Natural killer cell (primary cell): Measurements from ENCODE around the gene GREB1L. TPM values are rescaled to one million over a fixed set of nuclear protein-coding genes. Genes with fewer than 3 reads are reported as not detected.

Experiments used
- ATAC-seq, 3 donors: fragments of 150-1000 bp in 2 of 3; fragments of 200-7000 bp in 1 of 3; cut with Tn5 transposase; 1 replicate in 1 of 3; 2 replicates in 2 of 3; pipeline ENCODE4 v1.10.0; 2021; ENCODE audit warnings: mild to moderate bottlenecking in 2 of 3, moderate library complexity in 2 of 3
- DNase-seq, 2 donors: peaks; one replicate each; pipeline versions ENCODE4 v3.0.0 to v3.0.0-alpha.2; 2013 to 2021; ENCODE audit warnings: mixed read lengths in 1 of 2
- H3K27ac ChIP-seq: one replicate; pipeline ENCODE4 v1.5.1; 2013; ENCODE audit warnings: mild to moderate bottlenecking, low read length
- H3K27me3 ChIP-seq: one replicate; pipeline ENCODE4 v1.6.1; 2013; ENCODE audit warnings: low read length; ENCODE audit not compliant: control insufficient read depth, insufficient read depth
- H3K36me3 ChIP-seq: one replicate; pipeline ENCODE4 v1.6.1; 2013; ENCODE audit warnings: low read length; ENCODE audit not compliant: control insufficient read depth, insufficient read depth
- H3K4me1 ChIP-seq: one replicate; pipeline ENCODE4 v1.6.1; 2013; ENCODE audit warnings: low read length; ENCODE audit not compliant: control insufficient read depth, insufficient read depth
- H3K4me3 ChIP-seq: one replicate; pipeline ENCODE4 v1.5.1; 2013; ENCODE audit warnings: low read length
- H3K9me3 ChIP-seq: one replicate; pipeline ENCODE4 v1.6.1; 2013; ENCODE audit warnings: low read length; ENCODE audit not compliant: control insufficient read depth, insufficient read depth
- H3K27ac Mint-ChIP-seq, 2 donors: one replicate each; pipeline ENCODE4 v1.8.0; 2022; ENCODE audit warnings: mild to moderate bottlenecking in 2 of 2, mixed read lengths in 2 of 2, moderate library complexity in 1 of 2
- H3K27me3 Mint-ChIP-seq, 2 donors: one replicate each; pipeline ENCODE4 v1.8.0; 2022; ENCODE audit warnings: low read depth in 2 of 2, mixed read lengths in 2 of 2
- H3K36me3 Mint-ChIP-seq: one replicate; pipeline ENCODE4 v1.8.0; 2022; ENCODE audit warnings: mixed read lengths
- H3K4me1 Mint-ChIP-seq, 2 donors: one replicate each; pipeline ENCODE4 v1.8.0; 2022; ENCODE audit warnings: mixed read lengths in 2 of 2
- H3K4me3 Mint-ChIP-seq: one replicate; pipeline ENCODE4 v1.8.0; 2022; ENCODE audit warnings: mild to moderate bottlenecking, moderate library complexity, mixed read lengths
- H3K9me3 Mint-ChIP-seq, 2 donors: one replicate each; pipeline ENCODE4 v1.8.0; 2022; ENCODE audit warnings: mixed read lengths in 2 of 2
- WGBS: methylation state at CpG from one replicate; pipeline ENCODE4 v1.1.7; 2013; ENCODE audit warnings: missing lambda C conversion rate; ENCODE audit not compliant: insufficient coverage; 5-methylcytosine and 5-hydroxymethylcytosine counted together
- intact Hi-C: fragments of 100-400 bp; cut with micrococcal nuclease; formaldehyde crosslinking; loops from one replicate; pipeline ENCODE4 v1.14.2; 2022
- total RNA-seq, 4 donors: library from RNA; stranded (reverse); fragments of 120-200 nt in 1 of 4; gene quantifications; one replicate each; pipeline versions ENCODE4 v1.2.3 to v1.2.4, GENCODE V29; 2013 to 2022
- TF ChIP-seq, protein P1 (sequence below): fragments of 200-600 bp; IDR thresholded peaks from one replicate; pipeline ENCODE4 v1.8.0; 2022; ENCODE audit warnings: antibody characterized with exemption

Gene GREB1L
- total RNA-seq, 3 donors from 2014 or later (not counting 1 experiment from before 2014, with no cell fraction given) = not detected

DNA sequence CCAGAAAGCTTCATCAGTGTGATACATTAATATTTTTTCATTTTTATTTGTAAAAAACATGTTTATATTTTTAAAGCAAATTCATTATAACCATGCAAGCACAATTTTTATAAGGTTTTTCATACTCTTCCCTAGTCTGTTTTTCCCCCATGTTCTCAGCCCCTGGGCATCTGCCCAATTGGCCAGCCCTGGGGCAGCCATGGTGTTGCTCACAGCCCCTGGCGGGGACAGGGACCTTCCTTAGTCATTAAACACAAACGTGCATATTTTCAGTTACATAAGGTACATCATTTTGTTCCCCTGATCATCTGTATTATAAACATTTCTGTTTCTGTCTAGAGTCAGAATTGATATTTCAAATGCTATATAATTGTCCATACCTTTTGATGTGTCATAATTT lies 208.5 kb downstream of the GREB1L start:
- H3K9me3 ChIP-seq = no peaks in the 10 kb centered on the region
- H3K36me3 ChIP-seq = no peaks in the 10 kb centered on the region
- no peaks in the 10 kb centered on the region for H3K4me1 ChIP-seq
- intact Hi-C loops = no loop called here
- DNase-seq (no peak), ATAC-seq (no peak)
- no peaks in the 10 kb centered on the region for H3K36me3 Mint-ChIP-seq
- no peaks in the 10 kb centered on the region for H3K9me3 Mint-ChIP-seq
- H3K27me3 Mint-ChIP-seq = peaks cover 12 to 15% of the 10 kb centered on the region in 2 donors
- H3K4me1 Mint-ChIP-seq = no peaks in the 10 kb centered on the region
- no peak overlapping the region for H3K27ac Mint-ChIP-seq
- WGBS = 95% methylated on average over 2 of the region's 2 CpGs
- TF ChIP-seq, protein P1, sequence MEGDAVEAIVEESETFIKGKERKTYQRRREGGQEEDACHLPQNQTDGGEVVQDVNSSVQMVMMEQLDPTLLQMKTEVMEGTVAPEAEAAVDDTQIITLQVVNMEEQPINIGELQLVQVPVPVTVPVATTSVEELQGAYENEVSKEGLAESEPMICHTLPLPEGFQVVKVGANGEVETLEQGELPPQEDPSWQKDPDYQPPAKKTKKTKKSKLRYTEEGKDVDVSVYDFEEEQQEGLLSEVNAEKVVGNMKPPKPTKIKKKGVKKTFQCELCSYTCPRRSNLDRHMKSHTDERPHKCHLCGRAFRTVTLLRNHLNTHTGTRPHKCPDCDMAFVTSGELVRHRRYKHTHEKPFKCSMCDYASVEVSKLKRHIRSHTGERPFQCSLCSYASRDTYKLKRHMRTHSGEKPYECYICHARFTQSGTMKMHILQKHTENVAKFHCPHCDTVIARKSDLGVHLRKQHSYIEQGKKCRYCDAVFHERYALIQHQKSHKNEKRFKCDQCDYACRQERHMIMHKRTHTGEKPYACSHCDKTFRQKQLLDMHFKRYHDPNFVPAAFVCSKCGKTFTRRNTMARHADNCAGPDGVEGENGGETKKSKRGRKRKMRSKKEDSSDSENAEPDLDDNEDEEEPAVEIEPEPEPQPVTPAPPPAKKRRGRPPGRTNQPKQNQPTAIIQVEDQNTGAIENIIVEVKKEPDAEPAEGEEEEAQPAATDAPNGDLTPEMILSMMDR = no peak
- no peak overlapping the region for H3K4me3 ChIP-seq
- H3K27me3 ChIP-seq = no peaks in the 10 kb centered on the region
- H3K4me3 Mint-ChIP-seq = no peak overlapping the region
- H3K27ac ChIP-seq = no peak overlapping the region

DNA sequence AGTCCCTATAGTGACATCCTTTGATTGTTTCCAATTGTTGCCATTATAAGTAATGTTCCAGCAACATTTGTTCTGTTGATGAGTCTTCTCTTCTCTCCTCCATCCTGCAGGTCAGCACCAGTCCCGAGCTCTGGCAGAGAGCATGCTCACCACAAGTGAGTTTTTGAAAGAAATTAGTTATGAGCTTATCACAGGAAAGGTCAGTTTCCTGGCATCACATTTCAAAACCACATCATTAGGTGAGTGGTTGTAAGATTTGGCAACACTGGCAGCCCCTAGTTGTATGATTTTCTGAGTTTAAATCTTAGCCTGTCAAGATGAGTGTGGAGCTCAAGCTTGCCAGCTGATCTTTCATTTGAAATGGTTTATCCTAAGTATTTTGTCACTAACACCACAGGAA lies 208.9 kb downstream of the GREB1L start:
- Mint-ChIP-seq H3K4me1 (no peaks in the 10 kb centered on the region), H3K9me3 (no peaks in the 10 kb centered on the region), H3K36me3 (no peaks in the 10 kb centered on the region), H3K4me3 (no peak overlapping the region), H3K27me3 (peaks cover 12 to 15% of the 10 kb centered on the region in 2 donors), H3K27ac (no peak overlapping the region)
- Histone ChIP-seq H3K9me3 (no peaks in the 10 kb centered on the region), H3K27ac (no peak overlapping the region), H3K4me3 (no peak overlapping the region), H3K4me1 (no peaks in the 10 kb centered on the region), H3K36me3 (no peaks in the 10 kb centered on the region), H3K27me3 (no peaks in the 10 kb centered on the region)
- no peak for ATAC-seq
- no peak for DNase-seq
- TF ChIP-seq, protein P1 = no peak
- intact Hi-C loops = no loop called here
- no CpG with 5 or more reads among the region's 1 CpG for WGBS

DNA sequence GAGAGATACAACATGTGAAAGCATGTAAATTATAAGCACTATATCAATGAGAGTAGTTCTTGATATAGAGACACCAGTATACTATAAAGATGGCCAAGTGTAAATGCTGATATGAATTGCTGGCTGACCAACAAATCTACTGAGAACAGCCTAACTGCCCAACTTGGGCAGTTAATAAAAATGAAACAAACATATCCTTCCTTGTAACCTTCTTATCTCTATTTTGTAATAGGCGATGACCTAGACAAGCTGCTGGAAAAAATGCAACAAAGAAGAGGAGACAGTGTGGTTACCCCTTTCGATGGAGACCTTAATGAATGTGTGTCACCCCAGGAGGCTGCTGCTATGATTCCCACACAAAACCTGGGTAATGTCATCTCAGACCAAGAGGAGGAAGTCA lies 209.8 kb downstream of the GREB1L start:
- H3K27me3 Mint-ChIP-seq = peaks cover 12 to 15% of the 10 kb centered on the region in 2 donors
- DNase-seq = no peak
- no peaks in the 10 kb centered on the region for H3K36me3 ChIP-seq
- no peak overlapping the region for H3K4me3 ChIP-seq
- TF ChIP-seq, protein P1 = no peak
- no peaks in the 10 kb centered on the region for H3K4me1 Mint-ChIP-seq
- H3K27me3 ChIP-seq = no peaks in the 10 kb centered on the region
- no peaks in the 10 kb centered on the region for H3K9me3 ChIP-seq
- no peaks in the 10 kb centered on the region for H3K9me3 Mint-ChIP-seq
- H3K36me3 Mint-ChIP-seq = no peaks in the 10 kb centered on the region
- H3K27ac Mint-ChIP-seq = no peak overlapping the region
- H3K27ac ChIP-seq = no peak overlapping the region
- H3K4me1 ChIP-seq = no peaks in the 10 kb centered on the region
- intact Hi-C loops = no loop called here
- no peak overlapping the region for H3K4me3 Mint-ChIP-seq
- ATAC-seq = no peak
- WGBS = 98% methylated on average over 2 of the region's 2 CpGs

DNA sequence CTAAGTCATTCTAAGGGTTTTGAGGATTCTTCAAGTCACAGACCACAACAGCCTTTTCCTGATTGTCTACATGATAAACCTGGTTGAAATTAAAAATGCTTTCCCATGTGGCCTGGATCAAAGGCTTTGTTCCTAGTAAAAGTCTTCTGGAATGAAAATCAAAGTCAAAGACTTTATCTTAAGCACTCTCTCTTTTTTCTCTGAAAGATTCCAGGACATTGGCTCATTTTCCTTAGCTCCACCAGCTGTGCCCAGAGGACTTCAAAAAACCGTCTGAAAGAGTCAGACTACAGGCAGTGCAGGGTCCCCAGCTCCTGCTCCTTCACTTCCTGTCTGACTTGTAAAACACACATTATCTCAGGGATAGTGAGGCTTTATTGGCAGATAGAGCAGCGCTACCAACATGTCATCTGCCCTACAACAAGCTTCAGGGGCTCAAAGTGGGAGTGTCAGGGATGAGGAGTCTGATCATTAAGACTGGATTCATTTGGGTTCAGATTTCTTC lies 210.3 kb downstream of the GREB1L start:
- Histone ChIP-seq H3K4me3 (no peak overlapping the region), H3K27ac (no peak overlapping the region), H3K36me3 (no peaks in the 10 kb centered on the region), H3K27me3 (no peaks in the 10 kb centered on the region), H3K9me3 (no peaks in the 10 kb centered on the region), H3K4me1 (no peaks in the 10 kb centered on the region)
- no peaks in the 10 kb centered on the region for H3K9me3 Mint-ChIP-seq
- H3K27ac Mint-ChIP-seq = no peak overlapping the region
- no peak for DNase-seq
- H3K27me3 Mint-ChIP-seq = peaks cover 15 to 17% of the 10 kb centered on the region in 2 donors
- intact Hi-C loops = no loop called here
- H3K4me1 Mint-ChIP-seq = no peaks in the 10 kb centered on the region
- 85% methylated on average over 1 of the region's 2 CpGs for WGBS
- H3K36me3 Mint-ChIP-seq = no peaks in the 10 kb centered on the region
- ATAC-seq = no peak
- TF ChIP-seq, protein P1 = no peak
- no peak overlapping the region for H3K4me3 Mint-ChIP-seq
